ENCODE results near the gene RIMBP2. TPM values are rescaled to one million over a fixed set of nuclear protein-coding genes. Genes with fewer than 3 reads are reported as not detected.

Gene RIMBP2
- total RNA-seq, 1 experiment from 2014 or later, result not detected

- H3K27me3 Mint-ChIP-seq (ENCODE audit: insufficient read depth, unreplicated experiment), result peaks cover 12% of the 10 kb centered on the region
- TF ChIP-seq, protein P1, sequence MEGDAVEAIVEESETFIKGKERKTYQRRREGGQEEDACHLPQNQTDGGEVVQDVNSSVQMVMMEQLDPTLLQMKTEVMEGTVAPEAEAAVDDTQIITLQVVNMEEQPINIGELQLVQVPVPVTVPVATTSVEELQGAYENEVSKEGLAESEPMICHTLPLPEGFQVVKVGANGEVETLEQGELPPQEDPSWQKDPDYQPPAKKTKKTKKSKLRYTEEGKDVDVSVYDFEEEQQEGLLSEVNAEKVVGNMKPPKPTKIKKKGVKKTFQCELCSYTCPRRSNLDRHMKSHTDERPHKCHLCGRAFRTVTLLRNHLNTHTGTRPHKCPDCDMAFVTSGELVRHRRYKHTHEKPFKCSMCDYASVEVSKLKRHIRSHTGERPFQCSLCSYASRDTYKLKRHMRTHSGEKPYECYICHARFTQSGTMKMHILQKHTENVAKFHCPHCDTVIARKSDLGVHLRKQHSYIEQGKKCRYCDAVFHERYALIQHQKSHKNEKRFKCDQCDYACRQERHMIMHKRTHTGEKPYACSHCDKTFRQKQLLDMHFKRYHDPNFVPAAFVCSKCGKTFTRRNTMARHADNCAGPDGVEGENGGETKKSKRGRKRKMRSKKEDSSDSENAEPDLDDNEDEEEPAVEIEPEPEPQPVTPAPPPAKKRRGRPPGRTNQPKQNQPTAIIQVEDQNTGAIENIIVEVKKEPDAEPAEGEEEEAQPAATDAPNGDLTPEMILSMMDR (IDR thresholded peaks at IDR 0.05; ENCODE audit: unreplicated experiment), result no peak
- intact Hi-C loops (cut with micrococcal nuclease), result no loop called here
- DNase-seq (ENCODE audit: unreplicated experiment), result no peak
- no peak overlapping the region for H3K4me3 Mint-ChIP-seq (ENCODE audit: unreplicated experiment)
- no peak overlapping the region for H3K27ac Mint-ChIP-seq (ENCODE audit: low read depth, unreplicated experiment)
- POLR2A ChIA-PET, result no interaction called here
- H3K36me3 Mint-ChIP-seq (ENCODE audit: insufficient read depth, unreplicated experiment), result no peaks in the 10 kb centered on the region
- no peaks in the 10 kb centered on the region for H3K4me1 Mint-ChIP-seq (ENCODE audit: insufficient read depth, unreplicated experiment)
- CTCF ChIA-PET, result no interaction called here
- no peaks in the 10 kb centered on the region for H3K9me3 Mint-ChIP-seq (ENCODE audit: unreplicated experiment)
- BruUV-seq (replicated peaks), result no TSS peak
These were observed 73.2 kb downstream of the RIMBP2 start for GRCh38 chr12:130642856-130643255.

- peaks cover 24% of the 10 kb centered on the region for H3K27me3 Mint-ChIP-seq (ENCODE audit: insufficient read depth, unreplicated experiment)
- intact Hi-C loops (cut with micrococcal nuclease), result no loop called here
- POLR2A ChIA-PET, result no interaction called here
- no peak overlapping the region for H3K27ac Mint-ChIP-seq (ENCODE audit: low read depth, unreplicated experiment)
- CTCF ChIA-PET, result interaction anchor here (0.7 kb wide), 1 partner anchor 536 kb away, joined by 3 read pairs; no protein-coding TSS in a partner anchor
- TF ChIP-seq, protein P1 (IDR thresholded peaks at IDR 0.05; ENCODE audit: unreplicated experiment), result no peak
- H3K36me3 Mint-ChIP-seq (ENCODE audit: insufficient read depth, unreplicated experiment), result no peaks in the 10 kb centered on the region
- H3K4me1 Mint-ChIP-seq (ENCODE audit: insufficient read depth, unreplicated experiment), result no peaks in the 10 kb centered on the region
- DNase-seq (ENCODE audit: unreplicated experiment), result no peak
- H3K9me3 Mint-ChIP-seq (ENCODE audit: unreplicated experiment), result no peaks in the 10 kb centered on the region
- no peak overlapping the region for H3K4me3 Mint-ChIP-seq (ENCODE audit: unreplicated experiment)
- BruUV-seq (replicated peaks), result no TSS peak
These were observed 74.4 kb downstream of the RIMBP2 start for GRCh38 chr12:130641533-130642184.

GRCh38 chr12:130640901-130641300 is 75.2 kb downstream of the RIMBP2 start:
- Mint-ChIP-seq H3K27ac (ENCODE audit: low read depth, unreplicated experiment) (no peak overlapping the region), H3K4me3 (ENCODE audit: unreplicated experiment) (no peak overlapping the region), H3K4me1 (ENCODE audit: insufficient read depth, unreplicated experiment) (no peaks in the 10 kb centered on the region), H3K27me3 (ENCODE audit: insufficient read depth, unreplicated experiment) (peaks cover 32% of the 10 kb centered on the region), H3K36me3 (ENCODE audit: insufficient read depth, unreplicated experiment) (no peaks in the 10 kb centered on the region), H3K9me3 (ENCODE audit: unreplicated experiment) (no peaks in the 10 kb centered on the region)
- BruUV-seq (replicated peaks), result no TSS peak
- TF ChIP-seq, protein P1 (IDR thresholded peaks at IDR 0.05; ENCODE audit: unreplicated experiment), result no peak
- ChIA-PET POLR2A (no interaction called here), CTCF (interaction anchor here (0.7 kb wide), 1 partner anchor 535 kb away, joined by 3 read pairs; no protein-coding TSS in a partner anchor)
- intact Hi-C loops (cut with micrococcal nuclease), result no loop called here
- DNase-seq (ENCODE audit: unreplicated experiment), result no peak

DNA sequence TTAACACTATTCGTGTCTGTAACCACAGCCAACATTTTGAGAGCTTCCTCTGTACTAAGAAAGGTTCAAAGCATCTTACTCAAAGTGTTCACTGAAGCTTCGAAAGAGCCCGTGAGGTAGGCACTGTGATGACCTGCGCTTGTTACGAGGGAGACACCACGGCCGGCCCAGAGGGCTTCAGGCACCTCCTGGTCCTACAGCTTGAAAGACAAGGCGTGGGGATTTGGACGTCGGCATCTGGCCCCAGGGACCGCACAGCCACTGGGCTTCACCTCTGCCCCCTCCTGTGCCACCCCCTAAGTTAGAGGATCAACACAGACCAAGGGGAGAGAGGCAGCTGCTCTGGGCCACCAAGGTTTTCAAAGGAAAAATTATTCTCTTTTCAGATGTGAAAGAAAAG is 75.6 kb downstream of the RIMBP2 start:
- intact Hi-C loops (cut with micrococcal nuclease), result no loop called here
- BruUV-seq (replicated peaks), result no TSS peak
- TF ChIP-seq, protein P1 (IDR thresholded peaks at IDR 0.05; ENCODE audit: unreplicated experiment), result no peak
- Mint-ChIP-seq H3K4me1 (ENCODE audit: insufficient read depth, unreplicated experiment) (no peaks in the 10 kb centered on the region), H3K27me3 (ENCODE audit: insufficient read depth, unreplicated experiment) (peaks cover 36% of the 10 kb centered on the region), H3K36me3 (ENCODE audit: insufficient read depth, unreplicated experiment) (no peaks in the 10 kb centered on the region), H3K4me3 (ENCODE audit: unreplicated experiment) (no peak overlapping the region), H3K9me3 (ENCODE audit: unreplicated experiment) (no peaks in the 10 kb centered on the region), H3K27ac (ENCODE audit: low read depth, unreplicated experiment) (no peak overlapping the region)
- POLR2A ChIA-PET, result no interaction called here
- no peak for DNase-seq (ENCODE audit: unreplicated experiment)
- CTCF ChIA-PET, result interaction anchor here (0.6 to 1.3 kb wide), 3 partner anchors 13 to 242 kb away, joined by 3 to 4 read pairs (median 4); no protein-coding TSS in a partner anchor

Data from MCF 10A (cell line).